HG03196 (cell line): ENCODE data around the gene CYB561D1.

Experiments
- ATAC-seq: cut with Tn5 transposase; IDR thresholded peaks from one replicate; pipeline ENCODE4 v1.9.1; 2021; ENCODE audit not compliant: unreplicated experiment

The CYB561D1 gene

DNA sequence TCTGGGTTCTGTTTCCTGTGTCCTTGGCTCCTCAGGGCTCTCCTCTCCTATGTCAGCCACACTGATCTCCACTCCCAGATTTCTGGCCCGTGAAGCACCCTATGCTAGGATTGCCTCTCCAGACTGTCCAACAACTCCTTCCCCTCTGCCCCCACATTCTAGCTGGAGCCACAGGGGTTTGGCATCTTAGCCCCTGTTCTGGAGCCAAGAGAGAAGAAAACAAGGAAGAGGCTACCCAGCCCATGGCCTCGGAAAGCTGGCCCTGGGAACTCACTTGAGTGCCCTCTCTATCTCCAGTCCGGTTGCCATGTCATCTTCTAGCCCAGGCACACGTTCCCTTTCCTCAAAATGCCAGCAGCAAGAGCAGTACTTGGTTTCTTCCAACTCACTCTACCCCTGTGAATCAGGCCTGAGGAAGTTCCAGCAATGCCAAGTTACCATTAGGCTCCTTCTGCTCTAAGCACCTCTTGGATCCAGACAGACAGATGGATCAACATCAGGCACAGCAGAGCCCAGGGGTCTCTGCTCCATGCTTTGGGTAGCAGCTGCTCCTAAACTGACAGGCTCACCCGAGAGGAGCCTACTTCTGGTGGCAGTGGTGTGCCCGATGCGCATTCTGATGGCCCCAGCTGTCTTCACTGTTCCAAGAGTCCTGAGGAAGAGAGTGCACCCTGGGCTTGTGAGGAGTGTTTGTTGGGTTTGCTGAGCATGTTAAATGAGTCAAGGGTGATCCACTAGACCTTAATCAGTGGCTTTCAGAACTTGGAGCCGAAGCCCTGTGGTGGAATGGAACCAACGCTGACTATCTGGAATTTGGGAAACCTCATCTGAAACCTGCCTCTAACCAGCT lies 34.2 kb downstream of the CYB561D1 start:
- ATAC-seq, result no peak

DNA sequence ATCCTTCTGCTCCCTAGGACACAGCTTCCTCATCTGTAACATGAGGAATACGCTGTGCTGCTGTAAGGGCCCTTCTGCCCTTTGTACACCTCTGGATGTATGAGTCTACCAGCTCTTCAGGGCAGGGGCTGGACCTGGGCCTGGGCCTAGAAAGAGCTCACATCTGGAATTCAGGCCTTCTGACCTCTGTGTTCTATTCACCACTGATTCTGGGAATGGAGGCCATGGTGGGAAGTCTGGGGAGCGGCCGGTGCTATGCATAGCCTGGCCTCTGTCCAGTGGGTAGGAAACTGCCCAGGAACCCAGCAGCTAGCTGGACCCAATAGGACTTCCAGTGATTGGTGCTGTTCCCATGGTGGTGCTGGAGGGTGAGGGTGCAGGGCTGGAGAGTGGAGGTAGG lies 34.8 kb downstream of the CYB561D1 start:
- ATAC-seq, result no peak

DNA sequence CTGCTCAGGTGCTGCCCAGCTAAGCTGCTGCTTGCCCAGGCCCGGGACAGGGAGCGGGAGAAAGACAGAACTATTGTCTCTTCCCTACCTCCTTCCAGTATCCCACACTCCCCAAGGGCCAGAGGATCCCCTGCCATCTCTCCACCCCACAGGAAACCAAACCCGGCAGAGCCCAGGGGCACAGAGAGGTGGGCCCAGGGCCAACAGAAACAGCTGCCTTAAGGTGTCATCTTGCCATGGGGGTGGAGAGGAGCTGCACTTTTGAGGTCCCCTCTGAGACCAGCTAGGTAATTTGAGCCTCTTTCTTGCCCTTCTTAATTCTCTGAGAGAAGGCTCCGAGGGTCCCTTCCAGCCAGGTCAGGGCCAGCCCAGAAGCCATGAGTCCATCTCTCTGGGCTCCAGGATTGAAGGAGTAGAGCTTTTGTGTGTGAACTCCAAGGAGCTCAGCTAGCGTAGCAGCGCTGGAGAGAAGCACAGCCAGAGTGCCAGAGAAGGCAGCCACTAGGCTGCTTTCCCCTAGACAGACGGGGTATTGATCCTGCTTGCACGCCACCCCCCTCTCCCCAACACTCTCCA lies 36.1 kb downstream of the CYB561D1 start:
- no peak for ATAC-seq

DNA sequence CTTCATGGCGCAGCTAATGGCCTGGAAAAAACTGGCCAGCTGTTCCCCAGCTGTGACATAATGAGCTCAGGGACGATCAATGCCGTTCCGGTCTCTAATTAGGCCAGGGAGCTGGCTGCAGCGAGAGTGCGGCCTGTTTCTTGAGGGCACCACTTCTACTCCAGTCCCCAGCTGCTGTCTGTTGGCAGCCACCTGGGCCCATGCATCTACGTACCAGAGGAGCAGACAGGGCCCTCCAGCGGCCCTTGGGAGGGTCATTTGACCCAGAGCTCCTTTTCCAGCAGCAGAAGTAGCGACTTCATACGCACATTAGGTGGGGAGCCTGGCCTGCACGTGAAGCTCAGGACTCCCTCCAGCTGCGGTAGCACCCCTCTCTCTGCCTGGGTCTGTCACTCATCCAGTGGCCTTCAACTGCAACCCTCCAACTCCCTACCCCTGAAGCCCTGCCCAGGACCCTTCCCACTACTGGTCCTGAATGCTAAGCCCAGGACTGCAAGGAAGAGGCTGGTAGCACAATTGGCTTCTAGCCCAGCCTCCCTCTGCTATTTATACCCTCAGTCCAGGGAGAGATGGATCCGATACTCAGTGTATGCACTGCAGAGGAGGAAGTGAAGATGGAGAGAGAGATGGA lies 36.7 kb downstream of the CYB561D1 start:
- ATAC-seq, result no peak

DNA sequence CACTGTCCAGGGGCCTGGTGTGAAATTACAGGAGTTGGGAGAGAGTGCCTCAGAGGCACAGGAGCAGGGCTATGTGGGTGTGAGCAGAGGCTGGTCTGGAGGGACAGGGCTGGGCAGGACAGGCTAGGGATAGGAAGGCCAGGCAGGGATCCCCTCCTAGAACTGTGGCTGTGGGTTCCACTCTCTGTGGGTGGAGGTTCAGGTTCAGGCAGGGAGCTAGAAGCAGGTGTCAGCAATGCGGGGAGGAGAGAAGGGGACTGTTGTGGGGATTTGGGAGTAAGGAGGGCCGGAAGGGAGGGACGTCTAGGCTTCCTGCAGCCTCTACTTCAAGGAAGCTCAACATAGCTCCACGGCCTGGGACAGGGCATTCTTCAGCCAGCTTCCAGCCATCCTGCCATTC lies 37.5 kb downstream of the CYB561D1 start:
- ATAC-seq, result no peak

DNA sequence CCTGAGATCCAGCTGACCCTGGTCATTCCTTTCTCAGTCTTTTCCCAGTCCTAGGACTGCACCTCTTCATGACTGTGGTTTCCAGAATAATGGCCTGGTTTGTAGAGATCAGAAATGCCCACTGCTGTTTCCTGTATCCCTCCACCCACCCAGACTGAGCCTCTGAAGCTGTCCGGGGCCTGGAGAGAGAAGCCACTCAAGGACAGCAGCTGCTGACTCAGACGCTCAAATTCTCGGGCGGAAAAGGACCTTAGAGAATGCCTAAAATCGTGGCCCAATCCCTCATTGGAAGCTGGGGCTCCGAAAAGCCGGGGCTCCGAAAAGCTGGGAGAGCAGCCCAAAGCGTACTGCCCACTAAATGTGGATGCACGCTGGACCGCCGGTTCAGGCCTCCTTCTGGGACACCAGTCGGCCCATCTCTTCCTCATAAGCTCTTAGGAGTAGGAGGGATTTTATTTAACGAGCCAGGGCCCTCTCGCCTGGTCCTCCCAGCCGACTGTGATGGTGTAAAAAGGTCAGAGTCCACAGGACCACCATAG lies 38.0 kb downstream of the CYB561D1 start:
- no peak for ATAC-seq

DNA sequence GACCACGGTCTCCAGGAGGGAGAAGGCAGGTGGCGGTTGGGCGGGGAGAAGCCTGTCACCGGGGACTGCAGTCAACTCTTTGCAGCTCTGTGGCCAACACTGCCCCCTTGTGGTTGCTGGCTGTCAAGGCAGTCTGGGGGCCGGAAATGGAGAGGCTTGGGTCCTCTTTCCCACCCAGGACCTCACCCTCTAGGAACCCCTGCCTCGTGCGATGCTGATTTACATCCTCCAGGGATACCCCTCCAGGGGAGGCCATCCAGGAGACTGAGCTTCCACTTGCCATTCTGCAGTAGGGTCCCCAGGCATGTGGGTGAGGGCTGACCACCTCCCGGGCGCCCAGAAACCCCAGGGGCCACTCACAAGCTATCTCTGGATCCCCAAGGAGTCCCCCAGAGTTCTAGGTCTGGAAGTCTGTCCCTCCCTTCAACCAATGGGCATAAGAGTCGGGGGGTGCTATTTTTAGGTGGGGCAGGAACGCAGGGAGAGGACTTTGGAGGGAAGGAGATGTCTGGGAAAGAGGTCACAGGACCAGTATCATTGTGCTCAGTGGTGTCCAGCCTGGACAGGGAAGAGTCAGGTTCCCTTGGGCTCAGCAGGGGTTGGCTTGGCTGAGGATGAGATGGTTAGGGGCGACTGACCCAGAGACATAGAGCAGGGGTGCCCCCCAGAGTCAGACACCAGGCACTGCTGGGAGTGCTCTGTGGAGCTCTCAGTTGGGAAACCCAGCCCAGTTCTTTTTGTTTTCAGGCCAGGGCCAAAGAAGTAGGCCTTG lies 38.7 kb downstream of the CYB561D1 start:
- ATAC-seq, result peak; percentile 72

DNA sequence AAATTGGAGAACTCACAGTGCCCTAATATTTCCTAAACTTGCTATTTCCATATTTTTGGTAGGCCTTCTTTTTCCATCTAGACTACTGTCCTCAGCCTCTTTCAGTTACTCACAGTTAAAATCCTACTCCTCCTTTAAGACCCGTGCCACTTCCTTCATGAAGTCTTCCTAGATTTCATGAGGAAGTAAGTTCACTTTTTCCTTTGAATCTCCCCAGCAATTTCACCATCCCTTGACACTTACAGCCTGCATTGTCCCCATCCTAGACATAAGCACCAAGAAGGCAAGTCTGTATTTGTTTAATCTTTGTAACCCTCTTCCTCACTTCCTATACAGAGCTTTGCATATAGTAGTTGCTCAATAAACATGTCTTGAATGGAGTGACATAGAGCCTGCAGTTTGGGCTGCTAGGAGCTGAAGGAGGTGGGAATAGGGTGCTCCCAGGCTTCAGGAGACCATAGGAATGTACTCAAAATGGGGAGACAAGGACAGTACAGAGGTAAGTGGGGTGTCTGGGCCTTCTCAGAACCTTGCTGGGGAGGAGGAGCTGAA lies 40.5 kb downstream of the CYB561D1 start:
- no peak for ATAC-seq

DNA sequence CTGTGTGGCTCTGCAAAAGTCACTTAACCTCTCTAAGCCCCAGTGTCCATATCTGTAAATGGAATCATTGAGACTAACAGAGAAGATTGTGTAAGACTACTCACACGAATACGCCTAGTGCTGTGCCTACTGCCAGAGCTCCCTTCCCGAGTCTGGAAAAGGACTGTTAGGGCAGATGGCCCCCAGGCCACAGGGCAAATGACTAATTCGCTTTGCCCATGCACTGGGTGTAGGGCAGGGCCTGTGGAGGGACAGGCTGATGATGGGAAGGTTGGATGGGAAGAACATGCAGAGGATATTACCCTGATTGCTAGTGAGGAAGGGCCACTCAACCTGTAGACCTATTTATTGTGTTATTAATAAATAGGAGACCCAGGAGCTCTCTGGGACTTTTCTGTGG lies 41.6 kb downstream of the CYB561D1 start:
- ATAC-seq, result no peak

DNA sequence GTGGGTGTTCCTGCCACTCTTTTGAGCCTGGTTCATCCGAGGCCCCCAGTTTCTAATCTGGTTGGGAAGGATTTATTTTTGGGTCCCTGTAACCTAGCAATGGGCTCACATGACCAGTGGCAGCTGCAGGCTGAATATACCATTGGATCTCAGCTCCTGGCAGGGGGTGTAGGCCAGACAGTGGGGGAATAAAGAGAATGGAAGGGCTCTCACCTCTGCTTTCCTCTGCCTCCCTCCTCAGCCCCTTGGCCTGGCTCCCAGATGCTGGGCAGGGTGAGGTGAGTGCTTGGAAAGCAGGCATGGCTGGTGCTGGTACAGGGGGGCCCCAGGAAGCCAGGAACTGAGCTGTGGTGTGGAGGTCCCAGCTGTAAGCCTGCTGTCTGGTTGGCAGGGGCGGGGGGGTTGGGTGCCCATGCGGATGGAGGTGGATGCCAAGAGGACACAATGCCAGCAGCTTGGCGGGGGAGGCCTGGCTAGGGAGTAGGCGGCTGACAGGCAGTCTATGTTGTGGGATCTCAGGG lies 42.1 kb downstream of the CYB561D1 start:
- no peak for ATAC-seq

DNA sequence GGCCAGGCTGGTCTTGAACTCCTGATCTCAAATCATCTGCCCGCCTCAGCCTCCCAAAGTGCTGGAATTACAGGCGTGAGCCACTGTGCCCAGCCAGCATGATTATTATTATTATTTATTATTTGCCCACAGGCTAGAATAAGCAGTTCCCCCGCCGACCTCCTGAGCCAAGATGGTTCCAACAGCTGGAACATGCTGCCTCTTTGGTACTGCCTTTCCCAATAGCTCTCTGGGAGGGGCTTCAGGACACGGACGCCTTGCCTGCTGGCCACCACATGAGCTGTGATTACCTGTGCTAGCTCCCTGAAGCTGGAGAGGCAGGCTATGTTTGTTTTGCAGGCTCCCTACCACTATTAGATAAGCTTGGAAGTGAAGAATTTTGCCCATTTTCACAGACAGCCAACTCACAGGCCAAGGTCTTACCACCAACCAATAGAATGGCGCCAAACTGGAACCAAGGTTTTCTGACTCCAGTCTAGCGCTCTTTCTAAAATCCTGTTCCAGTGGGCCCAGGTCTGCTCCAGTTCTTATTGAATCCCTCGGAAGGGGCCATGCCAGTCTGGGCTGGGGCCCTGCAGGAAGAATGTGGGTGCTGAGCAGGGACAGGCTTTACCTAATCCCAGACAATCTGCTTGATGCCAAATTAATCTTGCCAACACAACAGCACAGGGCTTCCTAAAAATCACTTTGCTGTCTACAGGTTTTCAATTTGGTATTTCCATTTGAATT lies 43.7 kb downstream of the CYB561D1 start:
- ATAC-seq, result no peak

DNA sequence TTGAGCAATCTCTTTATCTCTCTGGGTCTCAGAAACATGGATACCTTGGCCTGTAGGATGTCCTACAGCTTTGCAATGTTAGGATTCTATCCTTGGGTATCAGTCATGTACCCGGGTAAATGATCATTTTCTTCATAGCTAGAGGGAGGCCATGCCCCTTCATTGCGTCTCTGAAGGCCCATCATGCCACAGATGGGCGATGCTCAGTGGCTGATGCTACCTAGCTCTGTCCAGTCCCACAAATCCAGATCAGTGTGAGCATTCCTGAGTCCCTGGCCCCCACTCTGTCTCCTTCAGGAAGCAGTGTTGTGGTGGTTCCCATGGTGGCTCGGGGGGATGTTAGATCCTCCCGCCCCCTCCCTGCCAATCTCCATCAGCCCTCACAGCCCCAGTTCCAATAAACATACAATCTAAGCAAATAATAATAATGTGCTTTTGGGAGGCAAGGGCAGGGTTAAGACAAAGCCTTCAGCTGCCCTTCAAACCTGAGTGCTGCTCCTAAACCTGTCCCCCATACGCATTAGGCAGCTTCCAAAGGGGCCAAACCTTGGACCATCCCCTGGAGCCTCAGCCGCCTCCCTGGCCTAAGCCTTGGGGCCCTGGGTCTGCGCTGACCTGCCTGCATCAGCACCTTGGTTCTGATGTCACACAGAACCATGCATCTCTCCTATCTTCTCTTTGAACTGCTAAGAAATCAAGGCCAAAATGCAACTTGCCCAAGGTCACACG lies 45.1 kb downstream of the CYB561D1 start:
- no peak for ATAC-seq

DNA sequence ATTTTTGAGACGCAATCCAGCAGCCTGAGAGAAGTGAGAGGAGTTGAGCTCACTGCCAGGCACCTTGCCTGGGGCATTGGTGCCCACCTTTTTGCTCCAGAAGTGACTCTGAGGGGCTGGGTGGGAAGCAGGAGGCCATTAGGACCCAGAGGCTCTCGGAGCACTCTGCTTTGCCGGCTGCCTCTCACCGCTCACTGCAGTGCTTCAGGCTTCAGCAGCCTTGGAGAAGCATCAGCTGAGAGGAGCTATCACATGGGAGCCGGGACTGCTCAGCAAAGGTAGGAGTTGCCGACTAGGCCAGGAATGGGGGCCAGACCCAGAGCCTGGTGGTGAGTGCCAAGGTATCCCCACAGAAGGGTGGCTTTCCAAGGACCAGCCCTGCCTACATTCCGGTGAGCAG lies 45.8 kb downstream of the CYB561D1 start, which contains the start of gene GPR61:
Gene GPR61 (plus strand): TSS at position 197 of the 400 bp plus-strand sequence. CDS start 3,151 bp downstream, outside the sequence.
- ATAC-seq, result no peak

DNA sequence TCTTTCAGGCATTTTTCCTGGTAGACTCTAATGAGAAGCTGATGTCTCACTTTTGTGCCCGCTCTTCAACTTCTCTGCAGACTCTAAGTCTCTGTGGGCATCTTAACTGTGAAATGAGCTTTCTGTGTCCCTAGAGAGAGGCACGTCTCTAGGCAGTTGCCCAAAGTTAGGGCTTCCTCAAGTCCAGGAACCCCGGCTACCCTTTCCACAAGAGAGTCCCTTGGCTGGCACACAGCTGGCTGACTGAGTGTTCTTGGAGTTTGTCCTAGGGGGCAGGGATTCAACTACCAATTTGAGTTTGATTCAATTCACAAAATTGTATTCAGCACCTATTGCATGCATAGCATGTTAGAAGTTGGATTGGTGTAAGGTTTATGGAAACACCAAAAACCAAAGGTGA lies 47.2 kb downstream of the CYB561D1 start:
- no peak for ATAC-seq

DNA sequence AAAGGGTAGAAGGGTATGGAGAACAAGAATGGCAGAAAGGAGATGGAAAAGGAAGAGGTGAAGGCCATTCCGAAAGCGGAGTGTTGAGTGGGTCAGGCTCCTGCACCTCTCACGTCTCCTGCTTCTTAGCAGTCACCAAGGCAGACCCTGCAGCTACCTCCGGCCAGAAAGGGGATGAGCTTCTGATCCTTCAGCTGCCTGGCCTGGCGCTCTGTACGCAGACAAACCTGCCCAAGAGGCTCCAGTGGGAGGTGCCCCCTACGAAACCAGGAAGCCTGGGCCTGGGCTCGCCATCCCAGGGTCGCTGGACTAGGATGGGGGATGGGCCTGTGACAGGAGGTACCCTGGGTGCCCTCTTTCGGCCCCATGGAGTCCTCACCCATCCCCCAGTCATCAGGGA lies 48.8 kb downstream of the CYB561D1 start:
- no peak for ATAC-seq

DNA sequence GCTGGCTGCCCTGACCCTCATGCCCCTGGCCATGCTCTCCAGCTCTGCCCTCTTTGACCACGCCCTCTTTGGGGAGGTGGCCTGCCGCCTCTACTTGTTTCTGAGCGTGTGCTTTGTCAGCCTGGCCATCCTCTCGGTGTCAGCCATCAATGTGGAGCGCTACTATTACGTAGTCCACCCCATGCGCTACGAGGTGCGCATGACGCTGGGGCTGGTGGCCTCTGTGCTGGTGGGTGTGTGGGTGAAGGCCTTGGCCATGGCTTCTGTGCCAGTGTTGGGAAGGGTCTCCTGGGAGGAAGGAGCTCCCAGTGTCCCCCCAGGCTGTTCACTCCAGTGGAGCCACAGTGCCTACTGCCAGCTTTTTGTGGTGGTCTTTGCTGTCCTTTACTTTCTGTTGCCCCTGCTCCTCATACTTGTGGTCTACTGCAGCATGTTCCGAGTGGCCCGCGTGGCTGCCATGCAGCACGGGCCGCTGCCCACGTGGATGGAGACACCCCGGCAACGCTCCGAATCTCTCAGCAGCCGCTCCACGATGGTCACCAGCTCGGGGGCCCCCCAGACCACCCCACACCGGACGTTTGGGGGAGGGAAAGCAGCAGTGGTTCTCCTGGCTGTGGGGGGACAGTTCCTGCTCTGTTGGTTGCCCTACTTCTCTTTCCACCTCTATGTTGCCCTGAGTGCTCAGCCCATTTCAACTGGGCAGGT lies 49.5 kb downstream of the CYB561D1 start:
- ATAC-seq, result no peak

DNA sequence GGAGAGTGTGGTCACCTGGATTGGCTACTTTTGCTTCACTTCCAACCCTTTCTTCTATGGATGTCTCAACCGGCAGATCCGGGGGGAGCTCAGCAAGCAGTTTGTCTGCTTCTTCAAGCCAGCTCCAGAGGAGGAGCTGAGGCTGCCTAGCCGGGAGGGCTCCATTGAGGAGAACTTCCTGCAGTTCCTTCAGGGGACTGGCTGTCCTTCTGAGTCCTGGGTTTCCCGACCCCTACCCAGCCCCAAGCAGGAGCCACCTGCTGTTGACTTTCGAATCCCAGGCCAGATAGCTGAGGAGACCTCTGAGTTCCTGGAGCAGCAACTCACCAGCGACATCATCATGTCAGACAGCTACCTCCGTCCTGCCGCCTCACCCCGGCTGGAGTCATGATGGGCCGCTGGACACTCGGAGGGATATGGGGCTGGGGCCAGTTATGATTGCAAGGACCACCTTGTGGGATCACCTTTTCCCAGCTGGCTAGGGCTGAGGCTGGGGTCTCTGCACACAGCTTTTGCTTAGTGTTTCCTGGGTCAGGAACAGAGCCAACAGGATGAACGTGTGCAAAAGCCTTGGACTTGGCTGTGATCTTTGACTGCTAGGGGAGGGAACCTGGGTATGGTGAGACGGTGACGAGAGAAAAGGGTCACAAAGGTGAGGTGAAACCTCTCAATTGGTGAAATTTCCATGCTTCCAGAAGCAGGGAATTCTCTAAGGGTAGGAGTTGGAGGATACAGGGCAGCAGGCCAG lies 50.3 kb downstream of the CYB561D1 start:
- no peak for ATAC-seq
